ENCODE data around the gene PCSK5.

DNA sequence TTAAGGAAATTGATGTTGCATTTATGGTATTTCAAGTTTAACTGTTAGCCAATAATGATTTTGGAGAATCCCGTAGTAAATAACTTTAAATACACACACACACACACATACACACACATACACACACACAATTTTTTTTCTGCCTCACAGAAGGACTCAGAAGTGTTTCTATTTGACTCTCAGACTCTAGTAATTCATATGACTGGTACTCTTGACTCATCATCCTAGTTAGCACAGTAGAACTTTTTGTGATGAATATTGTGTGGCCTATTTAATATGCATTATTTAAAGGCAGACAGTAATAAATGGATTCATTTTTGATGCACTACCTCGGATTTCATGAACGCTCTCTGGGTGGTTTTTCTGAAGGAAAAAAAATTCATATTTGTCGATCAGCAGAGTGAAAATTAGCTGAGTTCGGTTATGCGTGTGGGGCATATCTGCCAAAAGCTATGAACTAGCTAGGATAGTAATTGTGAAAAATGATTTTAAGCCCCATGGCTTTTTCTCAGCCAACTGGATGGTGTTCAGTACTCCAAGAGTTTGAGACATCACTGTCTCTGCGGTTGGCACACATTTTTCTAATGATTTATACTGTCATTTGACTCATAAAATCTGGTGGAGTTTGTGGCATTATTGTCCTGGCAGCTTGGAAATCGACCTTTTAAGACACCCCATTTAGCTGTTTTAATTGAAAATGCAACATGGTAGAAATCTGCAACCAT, 102.2 kb downstream of the PCSK5 start:
- TF ChIP-seq EP300 (conservative IDR thresholded peaks at IDR 0.05; ENCODE audit: poor library complexity, severe bottlenecking) (no peak), TAF1 (IDR thresholded peaks at IDR 0.05; ENCODE audit: low read depth) (no peak), EZH2 (IDR thresholded peaks at IDR 0.05; ENCODE audit: borderline replicate concordance, insufficient read depth, low read length, poor library complexity, severe bottlenecking) (no peak), POLR2AphosphoS5 (IDR thresholded peaks at IDR 0.05) (no peak), RAD21 (conservative IDR thresholded peaks at IDR 0.05) (no peak), MXI1 (conservative IDR thresholded peaks at IDR 0.05; ENCODE audit: poor library complexity, severe bottlenecking) (no peak), SMC3 (conservative IDR thresholded peaks at IDR 0.05; ENCODE audit: poor library complexity) (no peak)
- TF ChIP-seq, protein P1, sequence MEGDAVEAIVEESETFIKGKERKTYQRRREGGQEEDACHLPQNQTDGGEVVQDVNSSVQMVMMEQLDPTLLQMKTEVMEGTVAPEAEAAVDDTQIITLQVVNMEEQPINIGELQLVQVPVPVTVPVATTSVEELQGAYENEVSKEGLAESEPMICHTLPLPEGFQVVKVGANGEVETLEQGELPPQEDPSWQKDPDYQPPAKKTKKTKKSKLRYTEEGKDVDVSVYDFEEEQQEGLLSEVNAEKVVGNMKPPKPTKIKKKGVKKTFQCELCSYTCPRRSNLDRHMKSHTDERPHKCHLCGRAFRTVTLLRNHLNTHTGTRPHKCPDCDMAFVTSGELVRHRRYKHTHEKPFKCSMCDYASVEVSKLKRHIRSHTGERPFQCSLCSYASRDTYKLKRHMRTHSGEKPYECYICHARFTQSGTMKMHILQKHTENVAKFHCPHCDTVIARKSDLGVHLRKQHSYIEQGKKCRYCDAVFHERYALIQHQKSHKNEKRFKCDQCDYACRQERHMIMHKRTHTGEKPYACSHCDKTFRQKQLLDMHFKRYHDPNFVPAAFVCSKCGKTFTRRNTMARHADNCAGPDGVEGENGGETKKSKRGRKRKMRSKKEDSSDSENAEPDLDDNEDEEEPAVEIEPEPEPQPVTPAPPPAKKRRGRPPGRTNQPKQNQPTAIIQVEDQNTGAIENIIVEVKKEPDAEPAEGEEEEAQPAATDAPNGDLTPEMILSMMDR (IDR thresholded peaks at IDR 0.05; ENCODE audit: poor library complexity, severe bottlenecking), result no peak
- TF ChIP-seq, protein P2, sequence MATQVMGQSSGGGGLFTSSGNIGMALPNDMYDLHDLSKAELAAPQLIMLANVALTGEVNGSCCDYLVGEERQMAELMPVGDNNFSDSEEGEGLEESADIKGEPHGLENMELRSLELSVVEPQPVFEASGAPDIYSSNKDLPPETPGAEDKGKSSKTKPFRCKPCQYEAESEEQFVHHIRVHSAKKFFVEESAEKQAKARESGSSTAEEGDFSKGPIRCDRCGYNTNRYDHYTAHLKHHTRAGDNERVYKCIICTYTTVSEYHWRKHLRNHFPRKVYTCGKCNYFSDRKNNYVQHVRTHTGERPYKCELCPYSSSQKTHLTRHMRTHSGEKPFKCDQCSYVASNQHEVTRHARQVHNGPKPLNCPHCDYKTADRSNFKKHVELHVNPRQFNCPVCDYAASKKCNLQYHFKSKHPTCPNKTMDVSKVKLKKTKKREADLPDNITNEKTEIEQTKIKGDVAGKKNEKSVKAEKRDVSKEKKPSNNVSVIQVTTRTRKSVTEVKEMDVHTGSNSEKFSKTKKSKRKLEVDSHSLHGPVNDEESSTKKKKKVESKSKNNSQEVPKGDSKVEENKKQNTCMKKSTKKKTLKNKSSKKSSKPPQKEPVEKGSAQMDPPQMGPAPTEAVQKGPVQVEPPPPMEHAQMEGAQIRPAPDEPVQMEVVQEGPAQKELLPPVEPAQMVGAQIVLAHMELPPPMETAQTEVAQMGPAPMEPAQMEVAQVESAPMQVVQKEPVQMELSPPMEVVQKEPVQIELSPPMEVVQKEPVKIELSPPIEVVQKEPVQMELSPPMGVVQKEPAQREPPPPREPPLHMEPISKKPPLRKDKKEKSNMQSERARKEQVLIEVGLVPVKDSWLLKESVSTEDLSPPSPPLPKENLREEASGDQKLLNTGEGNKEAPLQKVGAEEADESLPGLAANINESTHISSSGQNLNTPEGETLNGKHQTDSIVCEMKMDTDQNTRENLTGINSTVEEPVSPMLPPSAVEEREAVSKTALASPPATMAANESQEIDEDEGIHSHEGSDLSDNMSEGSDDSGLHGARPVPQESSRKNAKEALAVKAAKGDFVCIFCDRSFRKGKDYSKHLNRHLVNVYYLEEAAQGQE (IDR thresholded peaks at IDR 0.05; ENCODE audit: borderline replicate concordance), result no peak

All from neural cell (in vitro differentiated cells).